Measurements from ENCODE around the gene BLID.

DNA sequence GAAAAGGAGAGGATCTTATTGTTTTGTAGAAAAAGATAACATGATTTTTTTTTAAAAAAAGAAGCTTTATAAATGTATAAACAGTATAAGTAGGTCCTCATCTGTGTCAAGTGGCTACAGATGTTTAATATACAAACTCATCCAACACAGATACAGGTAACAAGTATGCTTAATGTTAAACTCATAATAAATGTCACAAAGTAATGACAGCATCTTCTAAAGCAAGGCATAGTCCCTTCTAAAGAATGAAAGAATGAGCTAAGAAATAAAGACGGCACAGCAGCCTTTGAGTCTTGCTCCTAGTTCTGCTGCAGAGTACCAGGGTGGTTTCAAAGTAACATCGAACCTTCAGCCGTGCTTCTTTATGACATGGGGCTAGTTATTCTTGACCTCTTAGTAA is 28.7 kb upstream of the BLID start:
- TF ChIP-seq MXI1 (conservative IDR thresholded peaks at IDR 0.05; ENCODE audit: poor library complexity, severe bottlenecking) (no peak), EP300 (conservative IDR thresholded peaks at IDR 0.05; ENCODE audit: poor library complexity, severe bottlenecking) (no peak), EZH2 (IDR thresholded peaks at IDR 0.05; ENCODE audit: borderline replicate concordance, insufficient read depth, low read length, poor library complexity, severe bottlenecking) (no peak), POLR2AphosphoS5 (IDR thresholded peaks at IDR 0.05) (no peak), RAD21 (conservative IDR thresholded peaks at IDR 0.05) (no peak), TAF1 (IDR thresholded peaks at IDR 0.05; ENCODE audit: low read depth) (no peak)
- TF ChIP-seq, protein P1, sequence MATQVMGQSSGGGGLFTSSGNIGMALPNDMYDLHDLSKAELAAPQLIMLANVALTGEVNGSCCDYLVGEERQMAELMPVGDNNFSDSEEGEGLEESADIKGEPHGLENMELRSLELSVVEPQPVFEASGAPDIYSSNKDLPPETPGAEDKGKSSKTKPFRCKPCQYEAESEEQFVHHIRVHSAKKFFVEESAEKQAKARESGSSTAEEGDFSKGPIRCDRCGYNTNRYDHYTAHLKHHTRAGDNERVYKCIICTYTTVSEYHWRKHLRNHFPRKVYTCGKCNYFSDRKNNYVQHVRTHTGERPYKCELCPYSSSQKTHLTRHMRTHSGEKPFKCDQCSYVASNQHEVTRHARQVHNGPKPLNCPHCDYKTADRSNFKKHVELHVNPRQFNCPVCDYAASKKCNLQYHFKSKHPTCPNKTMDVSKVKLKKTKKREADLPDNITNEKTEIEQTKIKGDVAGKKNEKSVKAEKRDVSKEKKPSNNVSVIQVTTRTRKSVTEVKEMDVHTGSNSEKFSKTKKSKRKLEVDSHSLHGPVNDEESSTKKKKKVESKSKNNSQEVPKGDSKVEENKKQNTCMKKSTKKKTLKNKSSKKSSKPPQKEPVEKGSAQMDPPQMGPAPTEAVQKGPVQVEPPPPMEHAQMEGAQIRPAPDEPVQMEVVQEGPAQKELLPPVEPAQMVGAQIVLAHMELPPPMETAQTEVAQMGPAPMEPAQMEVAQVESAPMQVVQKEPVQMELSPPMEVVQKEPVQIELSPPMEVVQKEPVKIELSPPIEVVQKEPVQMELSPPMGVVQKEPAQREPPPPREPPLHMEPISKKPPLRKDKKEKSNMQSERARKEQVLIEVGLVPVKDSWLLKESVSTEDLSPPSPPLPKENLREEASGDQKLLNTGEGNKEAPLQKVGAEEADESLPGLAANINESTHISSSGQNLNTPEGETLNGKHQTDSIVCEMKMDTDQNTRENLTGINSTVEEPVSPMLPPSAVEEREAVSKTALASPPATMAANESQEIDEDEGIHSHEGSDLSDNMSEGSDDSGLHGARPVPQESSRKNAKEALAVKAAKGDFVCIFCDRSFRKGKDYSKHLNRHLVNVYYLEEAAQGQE (IDR thresholded peaks at IDR 0.05; ENCODE audit: borderline replicate concordance): no peak
- TF ChIP-seq, protein P2, sequence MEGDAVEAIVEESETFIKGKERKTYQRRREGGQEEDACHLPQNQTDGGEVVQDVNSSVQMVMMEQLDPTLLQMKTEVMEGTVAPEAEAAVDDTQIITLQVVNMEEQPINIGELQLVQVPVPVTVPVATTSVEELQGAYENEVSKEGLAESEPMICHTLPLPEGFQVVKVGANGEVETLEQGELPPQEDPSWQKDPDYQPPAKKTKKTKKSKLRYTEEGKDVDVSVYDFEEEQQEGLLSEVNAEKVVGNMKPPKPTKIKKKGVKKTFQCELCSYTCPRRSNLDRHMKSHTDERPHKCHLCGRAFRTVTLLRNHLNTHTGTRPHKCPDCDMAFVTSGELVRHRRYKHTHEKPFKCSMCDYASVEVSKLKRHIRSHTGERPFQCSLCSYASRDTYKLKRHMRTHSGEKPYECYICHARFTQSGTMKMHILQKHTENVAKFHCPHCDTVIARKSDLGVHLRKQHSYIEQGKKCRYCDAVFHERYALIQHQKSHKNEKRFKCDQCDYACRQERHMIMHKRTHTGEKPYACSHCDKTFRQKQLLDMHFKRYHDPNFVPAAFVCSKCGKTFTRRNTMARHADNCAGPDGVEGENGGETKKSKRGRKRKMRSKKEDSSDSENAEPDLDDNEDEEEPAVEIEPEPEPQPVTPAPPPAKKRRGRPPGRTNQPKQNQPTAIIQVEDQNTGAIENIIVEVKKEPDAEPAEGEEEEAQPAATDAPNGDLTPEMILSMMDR (IDR thresholded peaks at IDR 0.05; ENCODE audit: poor library complexity, severe bottlenecking): no peak

Measured in neural cell (in vitro differentiated cells).